NCI-H1048 (cell line): ENCODE data around the gene C12orf54.
"Not testable (repeated sequence)": the region's sequence is repeated elsewhere in the genome, so short reads cannot be mapped to it uniquely, and the experiment has no call there.

Experiments
- DNase-seq: peaks from one replicate; lab custom pipeline; 2025; lab: John Stamatoyannopoulos, UW

The C12orf54 gene

DNA sequence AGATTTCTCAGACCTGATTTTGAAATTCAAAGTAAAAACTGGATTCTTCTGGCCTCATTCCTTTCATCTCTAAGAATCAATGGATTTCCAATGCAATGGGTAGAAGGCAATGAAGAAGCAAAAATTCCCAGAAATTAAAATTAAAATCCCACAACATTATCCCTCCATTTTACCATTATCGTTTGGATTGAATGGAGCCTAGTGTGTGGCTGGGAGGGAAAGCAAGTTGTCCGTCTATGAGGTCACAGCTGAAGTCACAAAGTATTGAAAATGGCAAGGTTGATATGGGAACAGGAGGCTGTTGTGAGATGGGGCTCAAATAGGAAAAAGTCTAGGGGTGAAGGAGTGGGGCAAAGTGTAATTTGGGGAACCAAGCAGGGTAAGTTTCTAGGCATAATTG lies at the start of gene C12orf54:
TSS of gene C12orf54 (plus strand) at position 301 of the 400 bp plus-strand sequence. CDS start 799 bp downstream, outside the sequence.
- no peak for DNase-seq

GRCh38 chr12:48434016-48434415 lies 48.3 kb upstream of the C12orf54 start:
- not testable (repeated sequence) for DNase-seq

DNA sequence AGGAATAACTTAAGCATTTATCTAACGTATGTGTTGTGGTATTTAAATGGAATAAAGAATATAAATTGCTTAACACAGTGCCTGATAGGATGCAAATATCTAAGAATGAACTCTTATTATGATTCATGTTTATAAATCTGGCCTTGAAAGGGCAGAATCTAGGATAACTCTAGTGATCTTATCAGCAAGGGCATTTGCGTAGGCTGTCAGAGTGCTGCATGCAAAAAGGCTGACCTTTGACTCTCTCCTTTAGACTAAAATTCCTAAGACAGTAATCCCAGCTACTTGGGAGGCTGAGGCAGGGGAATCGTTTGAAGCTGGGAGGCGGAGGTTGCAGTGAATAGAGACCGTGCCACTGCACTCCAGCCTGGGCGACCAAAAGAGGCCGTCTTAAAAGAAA lies 41.2 kb upstream of the C12orf54 start:
- no peak for DNase-seq

DNA sequence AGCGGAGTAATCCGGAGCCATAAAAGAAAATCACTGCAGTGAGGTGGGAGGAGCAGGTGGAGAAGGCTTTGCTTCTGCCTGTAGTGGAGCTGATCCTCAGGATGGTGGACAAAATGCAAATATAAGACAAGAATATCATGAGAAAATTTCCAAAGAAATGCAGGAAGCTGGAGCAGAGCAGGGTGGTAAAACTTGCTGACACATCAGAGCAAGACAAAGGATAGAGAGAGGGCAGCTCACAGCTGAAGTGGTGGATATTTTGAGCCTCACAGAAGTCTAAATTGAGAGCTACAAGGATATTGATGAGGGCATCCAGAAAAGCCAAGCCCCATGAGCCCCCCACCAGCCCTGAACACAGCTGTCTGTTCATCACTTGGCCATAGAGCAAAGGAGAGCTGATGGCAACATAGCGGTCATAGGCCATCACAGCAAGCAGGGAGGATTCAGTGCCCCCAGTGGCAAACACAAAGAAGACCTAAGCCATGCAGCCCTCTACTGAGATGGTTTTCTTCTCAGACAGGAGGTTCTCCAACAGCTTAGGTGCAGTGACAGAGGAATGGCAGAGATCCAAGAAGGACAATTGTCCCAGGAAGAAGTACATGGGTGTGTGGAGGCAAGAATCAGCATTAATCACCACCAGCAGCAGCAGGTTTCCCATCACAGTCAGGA lies 40.0 kb upstream of the C12orf54 start:
- no peak for DNase-seq

GRCh38 chr12:48445538-48445937 lies 36.8 kb upstream of the C12orf54 start:
- no peak for DNase-seq

DNA sequence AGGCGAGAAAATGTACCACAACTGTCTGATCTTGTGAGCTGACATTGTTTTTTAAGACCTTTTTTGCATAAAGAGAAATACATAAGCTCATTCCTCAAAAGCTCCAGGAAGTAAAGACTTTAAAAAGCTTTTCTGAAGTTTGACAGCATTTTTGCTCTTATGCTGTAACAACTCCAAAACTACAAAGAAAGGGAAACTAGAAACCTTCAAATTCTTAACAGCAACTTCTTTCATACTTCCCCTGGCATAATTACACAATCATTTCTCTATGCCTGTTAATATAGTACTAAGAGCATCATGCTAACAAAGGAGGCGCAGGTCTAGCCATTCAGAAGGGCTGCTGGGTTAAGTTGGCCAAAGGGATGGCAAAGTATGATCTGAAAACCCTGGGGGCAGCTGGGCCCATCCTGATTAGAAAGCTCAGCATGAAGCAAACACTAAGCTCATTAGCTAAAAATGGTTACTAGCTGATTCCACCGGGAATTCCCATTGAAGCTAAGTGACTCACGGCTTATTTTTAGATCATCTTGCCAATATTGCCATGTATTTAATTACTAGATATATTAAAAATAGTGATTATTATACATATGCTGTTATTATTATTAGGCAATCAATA lies 36.0 kb upstream of the C12orf54 start:
- no peak for DNase-seq

- DNase-seq, result no peak
Measured at GRCh38 chr12:48447755-48448154, 34.5 kb upstream of the C12orf54 start.

GRCh38 chr12:48451372-48451771 lies 30.9 kb upstream of the C12orf54 start:
- no peak for DNase-seq

GRCh38 chr12:48452961-48453360 lies 29.3 kb upstream of the C12orf54 start:
- DNase-seq, result not testable (repeated sequence)

DNA sequence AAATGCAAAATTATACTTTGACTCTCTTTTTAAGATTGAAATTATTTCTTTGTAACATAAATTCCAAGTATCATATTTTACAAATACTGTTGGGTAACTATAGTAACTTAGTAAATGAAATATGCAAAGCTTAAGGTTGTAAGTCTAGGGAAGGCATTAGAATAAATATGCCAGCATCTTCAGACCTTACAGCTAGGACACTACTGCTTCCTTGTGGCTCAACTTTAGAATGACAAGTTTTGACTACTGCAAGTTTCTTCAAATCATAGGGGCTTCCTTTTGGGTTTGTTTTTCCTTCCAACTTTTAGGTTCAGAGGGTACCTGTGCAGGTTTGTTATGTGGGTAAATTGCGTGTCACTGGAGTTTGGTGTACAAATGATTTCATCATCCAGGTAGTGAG lies 27.6 kb upstream of the C12orf54 start:
- no peak for DNase-seq

DNA sequence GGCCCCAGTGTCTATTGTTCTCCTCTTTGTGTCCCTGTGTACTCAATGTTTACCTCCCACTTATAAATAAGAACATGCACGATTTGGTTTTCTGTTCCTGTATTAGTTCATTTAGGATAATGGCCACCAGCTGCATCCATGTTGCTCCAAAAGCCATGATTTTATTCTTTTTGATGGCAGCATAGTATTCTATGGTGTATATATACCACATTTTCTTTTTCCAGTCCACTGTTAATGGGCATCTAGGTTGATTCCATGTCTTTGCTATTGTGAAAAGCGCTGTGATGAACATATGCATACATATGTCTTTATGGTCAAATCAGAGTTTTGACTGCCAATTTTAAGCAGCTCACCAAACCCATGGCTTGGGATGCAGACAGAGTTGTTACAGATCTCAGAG lies 27.2 kb upstream of the C12orf54 start:
- no peak for DNase-seq

GRCh38 chr12:48459259-48459658 lies 23.0 kb upstream of the C12orf54 start:
- no peak for DNase-seq

DNA sequence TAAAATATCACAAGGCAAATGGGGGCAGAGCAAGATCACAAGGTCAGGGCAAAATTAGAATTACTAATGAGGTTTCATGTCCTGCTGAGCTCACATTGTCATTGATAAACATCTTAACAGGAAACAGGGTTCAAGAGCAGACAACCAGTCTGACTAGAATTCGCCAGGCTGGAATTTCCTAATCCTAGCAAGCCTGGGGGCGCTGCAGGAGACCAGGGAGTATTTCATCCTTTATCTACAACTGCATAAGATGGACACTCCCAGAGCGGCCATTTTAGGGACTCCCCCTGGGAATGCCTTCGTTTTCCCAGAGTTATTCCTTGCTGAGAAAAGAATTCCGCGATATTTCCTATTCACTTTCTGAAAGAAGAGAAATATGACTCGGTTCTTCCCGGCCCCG lies 13.3 kb upstream of the C12orf54 start:
- DNase-seq, result not testable (repeated sequence)

GRCh38 chr12:48472259-48472658 lies 10.0 kb upstream of the C12orf54 start, which contains the start of gene ANP32D:
TSS of gene ANP32D (plus strand) at chr12:48472559. CDS start at chr12:48472665, 106 bp downstream.
- DNase-seq, result no peak

- DNase-seq, result no peak
Measured at GRCh38 chr12:48473061-48473460, 9.2 kb upstream of the C12orf54 start.

DNA sequence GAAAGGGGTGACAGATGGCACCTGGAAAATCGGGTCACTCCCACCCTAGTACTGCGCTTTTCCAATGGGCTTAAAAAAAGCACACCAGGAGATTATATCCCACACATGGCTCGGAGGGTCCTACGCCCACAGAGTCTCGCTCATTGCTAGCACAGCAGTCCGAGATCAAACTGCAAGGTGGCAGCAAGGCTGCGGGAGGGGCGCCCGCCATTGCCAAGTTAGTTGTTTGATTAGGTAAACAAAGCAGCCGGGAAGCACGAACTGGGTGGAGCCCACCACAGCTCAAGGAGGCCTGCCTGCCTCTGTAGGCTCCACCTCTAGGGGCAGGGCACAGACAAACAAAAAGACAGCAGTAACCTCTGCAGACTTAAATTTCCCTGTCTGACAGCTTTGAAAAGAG lies 7.8 kb upstream of the C12orf54 start:
- DNase-seq, result not testable (repeated sequence)

DNA sequence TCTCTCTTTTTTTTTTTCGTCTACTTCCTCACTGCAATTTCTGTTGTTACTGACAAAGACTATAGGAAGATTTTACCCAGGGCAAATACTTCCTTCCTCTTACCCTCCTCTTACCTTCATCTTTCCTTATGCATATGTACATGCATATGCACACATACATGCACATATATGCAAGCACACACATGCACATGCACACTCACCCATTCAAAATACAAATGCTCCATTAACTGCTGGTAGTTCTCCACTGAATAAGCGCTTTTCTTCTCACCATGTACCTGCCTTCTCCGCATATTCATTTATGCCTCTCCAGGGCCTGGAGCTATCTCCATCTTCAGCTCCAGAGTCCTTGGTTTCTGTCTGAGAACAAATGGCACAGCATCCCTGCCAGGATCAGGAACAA lies 632 bp downstream of the C12orf54 start:
- no peak for DNase-seq

- DNase-seq, result no peak
Measured at GRCh38 chr12:48486261-48486660, 4.0 kb downstream of the C12orf54 start.

DNA sequence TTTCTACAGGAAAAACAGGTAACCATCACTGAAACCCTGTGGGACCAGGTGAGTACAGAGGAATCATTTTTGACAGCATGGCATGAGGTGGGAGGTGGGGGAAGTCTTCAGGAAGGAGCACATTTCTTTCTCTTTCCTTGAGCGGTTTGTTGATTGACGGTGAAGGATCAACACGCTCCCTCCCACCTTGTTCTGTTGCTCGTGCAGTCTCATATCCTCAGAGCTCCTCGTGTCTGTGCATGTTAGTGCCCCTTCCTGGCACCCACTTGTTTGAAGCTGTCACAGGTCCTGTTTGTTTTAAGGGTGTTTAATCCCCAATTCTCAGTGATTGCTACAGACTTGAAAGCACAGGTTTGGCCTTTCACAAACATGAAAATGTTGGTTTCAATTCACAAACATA lies 4.4 kb downstream of the C12orf54 start:
- DNase-seq, result no peak

DNA sequence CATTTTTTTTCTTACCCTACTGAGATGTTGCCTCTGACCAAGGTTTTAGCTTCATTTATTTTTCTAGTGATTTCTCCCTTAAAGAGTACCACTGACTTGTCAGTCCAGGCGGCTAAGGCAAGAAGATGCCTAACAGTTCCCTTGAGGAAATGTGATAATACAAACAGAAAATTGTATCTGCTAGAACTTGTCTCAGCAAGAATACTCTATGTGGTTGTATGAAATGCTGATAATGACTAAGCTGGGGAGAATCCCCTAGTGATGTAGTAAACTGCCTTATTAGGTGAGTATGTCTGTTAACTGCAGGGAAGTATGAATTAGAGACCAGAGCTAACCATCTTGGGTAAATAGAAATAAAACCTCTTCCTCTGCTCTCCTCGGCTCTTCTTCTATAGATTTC lies 6.7 kb downstream of the C12orf54 start:
- no peak for DNase-seq

GRCh38 chr12:48489456-48489855 lies 7.2 kb downstream of the C12orf54 start:
- DNase-seq, result not testable (repeated sequence)

DNA sequence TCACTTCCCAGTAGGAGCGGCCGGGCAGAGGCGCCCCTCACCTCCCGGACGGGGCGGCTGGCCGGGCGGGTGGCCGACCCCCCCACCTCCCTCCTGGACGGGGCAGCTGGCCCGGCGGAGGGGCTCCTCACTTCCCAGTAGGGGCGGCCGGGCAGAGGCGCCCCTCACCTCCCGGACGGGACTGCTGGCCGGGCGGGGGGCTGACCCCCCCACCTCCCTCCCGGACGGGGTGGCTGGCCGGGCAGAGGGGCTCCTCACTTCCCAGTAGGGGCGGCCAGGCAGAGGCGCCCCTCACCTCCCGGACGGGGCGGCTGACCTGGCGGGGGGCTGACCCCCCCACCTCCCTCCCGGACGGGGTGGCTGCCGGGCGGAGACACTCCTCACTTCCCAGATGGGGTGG lies 18.0 kb downstream of the C12orf54 start:
- not testable (repeated sequence) for DNase-seq

- DNase-seq, result not testable (repeated sequence)
Measured at GRCh38 chr12:48506836-48507235, 24.5 kb downstream of the C12orf54 start.

DNA sequence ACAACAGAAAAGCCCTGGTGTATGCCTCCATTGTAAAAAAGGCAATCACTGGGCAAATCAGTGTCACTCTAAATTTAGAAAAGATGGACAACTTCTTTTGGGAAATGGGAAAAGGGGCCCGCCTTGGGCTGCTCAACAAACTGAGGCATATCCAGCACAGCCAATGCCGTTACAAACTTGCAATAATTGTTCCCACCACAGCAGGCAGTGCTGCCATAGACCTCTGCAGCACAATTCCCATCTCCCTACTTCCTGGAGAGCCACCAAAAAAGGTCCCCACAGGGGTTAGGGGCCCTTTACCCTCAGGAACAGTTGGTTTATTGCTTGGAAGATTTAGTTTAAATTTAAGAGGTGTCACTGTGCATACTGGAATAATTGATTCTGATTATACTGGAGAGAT lies 26.7 kb downstream of the C12orf54 start:
- no peak for DNase-seq
